ENCODE results near the gene ATP5F1B.
"Not testable (repeated sequence)": the region's sequence is repeated elsewhere in the genome, so short reads cannot be mapped to it uniquely, and the experiment has no call there.

Gene ATP5F1B

DNA sequence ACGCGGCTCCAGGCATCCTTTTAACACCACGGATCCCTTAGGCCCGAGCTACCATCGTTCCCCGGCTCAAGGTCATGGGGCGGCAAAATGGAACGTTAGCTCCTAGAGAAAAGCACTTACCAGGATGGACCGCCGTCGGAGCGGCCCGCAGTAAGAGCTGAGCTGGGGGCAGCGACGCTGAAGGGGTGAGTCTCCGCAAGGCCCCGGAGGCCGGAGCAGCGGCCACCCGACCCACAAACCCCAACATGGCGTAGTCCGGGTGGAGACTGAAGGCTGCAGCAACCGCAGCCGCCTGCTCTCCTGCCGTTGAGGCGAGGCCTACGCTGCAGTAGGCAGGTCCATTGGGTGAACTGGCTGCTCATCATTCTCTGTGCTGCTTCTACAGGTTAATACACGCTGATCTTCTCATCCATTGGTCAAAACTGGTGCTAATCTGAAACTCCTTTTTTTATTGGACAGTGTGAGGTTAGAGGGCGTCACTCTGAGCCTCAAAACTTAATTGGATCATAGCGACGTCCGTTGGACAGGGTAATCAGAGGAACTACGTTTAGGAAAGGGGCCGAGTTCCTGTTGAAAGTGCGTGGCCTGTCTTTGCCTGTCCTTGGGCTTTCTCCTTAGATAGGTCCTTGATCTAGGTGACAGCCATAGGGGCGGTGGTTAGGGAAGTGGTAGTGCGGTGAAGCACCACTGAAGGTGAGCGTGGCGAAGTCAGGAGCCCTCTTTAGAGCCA, at the start of gene ATP5F1B:
TSS of gene ATP5F1B (minus strand) at position 268 of the 730 bp plus-strand sequence. CDS start at position 247, 21 bp downstream.
- peak; percentile 100 for DNase-seq (ENCODE audit: low spot score)

- DNase-seq (ENCODE audit: low spot score), result no peak
Observed at GRCh38 chr12:56694161-56694560, 48.4 kb upstream of the ATP5F1B start.

- DNase-seq (ENCODE audit: low spot score), result no peak
Observed at GRCh38 chr12:56688846-56689109, 43.0 kb upstream of the ATP5F1B start.

DNA sequence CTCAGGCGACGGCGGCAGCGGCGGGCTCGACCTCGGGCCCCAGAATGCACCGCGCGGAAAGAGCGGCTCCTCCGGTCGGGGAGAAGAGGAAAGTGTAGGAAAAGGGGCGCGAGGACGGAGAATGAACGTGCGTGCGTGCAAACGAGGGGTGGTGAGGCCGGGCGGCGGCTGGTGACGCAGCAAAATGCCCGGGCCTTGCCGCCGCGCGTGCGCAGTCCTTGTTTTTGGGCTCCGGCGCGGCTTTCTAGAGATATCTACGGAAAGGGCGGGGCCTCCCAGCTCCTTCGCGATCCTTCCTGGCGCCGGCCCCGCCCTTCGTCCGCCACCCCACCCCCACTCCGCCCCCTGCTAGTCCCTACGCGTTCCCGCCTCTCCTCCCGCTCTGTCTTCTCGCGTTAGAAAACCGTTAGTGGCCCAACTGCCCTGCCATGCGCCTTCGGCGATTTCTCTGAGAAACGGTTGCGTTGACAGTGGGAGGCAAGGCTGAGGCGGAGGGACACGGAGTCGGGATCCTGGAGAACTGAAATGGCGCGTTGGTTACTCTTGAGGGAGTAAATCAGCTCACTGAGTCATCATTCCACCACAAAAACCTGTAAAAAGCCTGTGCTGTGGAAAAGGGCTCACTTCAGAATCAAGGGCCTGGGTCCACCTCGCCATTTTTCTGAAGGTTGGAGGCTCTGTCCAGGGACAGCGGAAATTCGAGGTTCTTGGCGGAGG, 42.5 kb upstream of the ATP5F1B start, which contains the start of gene PTGES3:
TSS of gene PTGES3 (minus strand) at position 156 of the 717 bp plus-strand sequence. CDS start 285 bp downstream, outside the sequence.
- peak; percentile 98 for DNase-seq (ENCODE audit: low spot score)

- peak; percentile 65 for DNase-seq (ENCODE audit: low spot score)
Observed at GRCh38 chr12:56687223-56688128, 41.7 kb upstream of the ATP5F1B start.

DNA sequence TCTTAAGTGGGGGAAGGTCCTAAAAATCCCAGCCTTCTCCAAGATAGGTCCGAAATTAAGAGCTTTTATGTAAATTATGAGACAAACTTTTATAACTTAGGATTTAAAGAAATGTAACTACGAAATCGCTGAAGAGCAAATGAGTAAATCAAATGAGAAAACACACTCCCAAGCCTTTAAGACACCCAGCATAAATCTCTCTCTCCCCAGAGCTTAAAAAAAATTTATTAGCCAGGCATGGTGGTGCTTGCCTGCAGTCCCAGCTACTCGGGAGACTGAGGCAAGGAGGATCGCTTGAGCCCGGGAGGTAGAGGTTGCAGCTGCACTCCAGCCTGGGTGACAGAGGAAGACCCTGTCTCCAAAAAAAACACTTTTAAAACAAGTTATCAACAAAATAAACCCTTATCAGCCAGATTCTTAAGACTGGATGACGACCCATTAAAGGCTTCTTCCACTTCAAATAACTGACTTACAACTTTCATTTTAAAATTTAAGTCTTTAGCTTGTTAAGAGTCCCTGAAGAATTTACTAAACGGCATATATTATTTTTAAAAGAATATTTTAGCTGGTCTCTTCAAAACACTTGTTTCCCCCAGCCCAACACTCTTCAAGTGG, 39.1 kb upstream of the ATP5F1B start:
- peak; percentile 43 for DNase-seq (ENCODE audit: low spot score)

DNA sequence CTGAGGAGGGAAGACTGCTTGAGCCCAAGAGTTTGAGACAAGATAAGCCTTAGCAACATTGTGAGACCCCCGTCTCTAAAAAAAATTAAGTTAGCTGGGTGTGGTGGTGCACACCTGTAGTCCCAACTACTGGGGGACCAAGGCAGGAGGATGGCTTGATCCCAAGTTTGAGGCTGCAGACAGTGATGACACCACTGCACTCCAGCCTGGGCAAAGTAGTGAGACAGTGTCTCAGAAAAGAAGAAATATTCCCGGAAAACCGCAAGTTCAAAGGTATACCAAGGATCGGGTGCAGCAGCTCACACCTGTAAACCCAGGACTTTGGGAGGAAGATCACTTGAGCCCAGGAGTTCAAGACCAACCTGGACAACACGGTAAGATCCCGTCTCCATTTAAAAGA, 36.5 kb upstream of the ATP5F1B start:
- no peak for DNase-seq (ENCODE audit: low spot score)

- no peak for DNase-seq (ENCODE audit: low spot score)
Observed at GRCh38 chr12:56679883-56680575, 34.2 kb upstream of the ATP5F1B start.

DNA sequence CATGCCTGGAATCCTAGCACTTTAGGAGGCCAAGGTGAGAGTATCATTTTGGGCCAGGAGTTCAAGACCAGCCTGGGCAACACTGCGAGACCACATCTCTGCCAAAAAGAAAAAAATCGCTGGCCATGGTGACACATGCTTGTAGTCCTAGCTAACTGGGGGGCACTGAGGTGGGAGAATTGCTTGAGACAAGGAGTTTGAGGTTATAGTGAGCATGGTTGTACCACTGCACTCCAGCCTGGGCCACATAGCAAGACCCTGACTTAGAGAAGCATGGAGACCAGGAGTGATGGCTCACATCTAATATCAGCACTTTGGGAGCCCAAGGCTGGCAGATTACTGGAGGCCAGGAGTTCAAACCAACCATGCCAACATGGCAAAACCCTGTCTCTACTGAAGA, 33.1 kb upstream of the ATP5F1B start:
- DNase-seq (ENCODE audit: low spot score), result no peak

DNA sequence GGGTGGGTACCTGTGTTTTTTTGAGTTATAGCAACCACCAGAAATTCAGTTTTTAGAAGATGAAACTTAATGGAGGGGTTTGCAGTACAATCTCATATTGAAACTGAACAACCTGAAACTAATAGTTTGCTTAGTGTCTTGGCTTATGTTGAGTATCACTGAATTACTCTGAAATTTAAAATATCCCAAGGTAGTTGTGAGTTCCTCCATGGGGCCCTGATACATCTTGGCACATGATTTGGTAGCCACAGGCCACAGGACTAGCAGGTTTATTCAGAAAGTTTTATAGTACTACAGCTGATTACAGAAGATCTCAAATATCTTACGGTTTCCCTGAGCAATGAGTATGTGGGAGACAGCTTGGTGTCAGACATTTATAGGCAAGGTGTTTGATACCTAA, 31.9 kb upstream of the ATP5F1B start:
- no peak for DNase-seq (ENCODE audit: low spot score)

DNA sequence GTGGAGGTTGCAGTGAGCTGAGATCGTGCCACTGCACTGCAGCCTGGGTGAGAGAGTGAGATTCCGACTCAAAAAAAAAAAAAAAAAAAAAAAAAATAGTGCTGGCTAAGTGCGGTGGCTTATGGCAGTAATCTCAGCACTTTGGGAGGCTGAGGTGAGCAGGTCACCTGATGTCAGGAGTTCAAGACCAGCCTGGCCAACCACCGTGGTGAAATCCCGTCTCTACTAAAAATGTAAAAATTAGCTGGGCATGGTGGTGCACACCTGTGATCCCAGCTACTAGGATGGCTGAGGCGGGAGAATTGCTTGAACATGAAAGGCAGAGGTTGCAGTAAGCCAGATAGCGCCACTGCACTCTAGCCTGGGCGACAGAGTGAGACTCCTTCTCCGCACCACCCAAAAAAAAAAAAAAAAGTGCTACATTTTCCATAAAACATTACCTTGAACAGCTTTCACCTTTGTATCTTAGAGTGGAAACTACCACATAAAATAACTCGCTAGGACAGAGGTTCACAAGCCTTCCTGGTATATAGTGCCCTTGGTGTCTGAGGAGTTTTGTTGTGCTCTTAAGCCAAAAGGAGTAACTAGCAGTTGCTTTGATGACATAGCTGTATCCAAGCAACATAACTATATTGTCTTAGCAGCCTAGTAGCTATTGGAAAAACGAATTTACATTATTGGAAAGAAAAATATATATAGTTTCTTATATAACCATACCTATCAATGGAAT, 31.2 kb upstream of the ATP5F1B start:
- DNase-seq (ENCODE audit: low spot score), result no peak

GRCh38 chr12:56671608-56672007, 25.8 kb upstream of the ATP5F1B start:
- no peak for DNase-seq (ENCODE audit: low spot score)

DNA sequence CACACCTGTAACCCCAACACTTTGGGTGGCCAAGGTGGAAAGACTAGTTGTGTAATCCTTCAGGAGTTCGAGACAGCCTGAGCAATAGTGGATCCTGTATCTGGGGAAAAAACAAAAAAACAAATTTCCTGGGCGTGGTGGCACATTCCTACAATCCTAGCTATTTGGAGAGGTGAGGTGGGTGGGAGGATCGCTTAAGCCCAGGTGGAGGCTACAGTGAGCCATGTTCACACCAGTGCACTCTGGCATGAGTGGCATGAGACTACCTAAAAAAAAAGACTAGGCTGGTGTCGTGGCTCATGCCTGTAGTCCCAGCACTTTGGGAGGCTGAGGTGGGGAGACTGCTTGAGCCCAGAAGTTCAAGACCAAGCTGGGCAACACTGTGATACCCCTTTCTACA, 25.1 kb upstream of the ATP5F1B start:
- DNase-seq (ENCODE audit: low spot score), result no peak

DNA sequence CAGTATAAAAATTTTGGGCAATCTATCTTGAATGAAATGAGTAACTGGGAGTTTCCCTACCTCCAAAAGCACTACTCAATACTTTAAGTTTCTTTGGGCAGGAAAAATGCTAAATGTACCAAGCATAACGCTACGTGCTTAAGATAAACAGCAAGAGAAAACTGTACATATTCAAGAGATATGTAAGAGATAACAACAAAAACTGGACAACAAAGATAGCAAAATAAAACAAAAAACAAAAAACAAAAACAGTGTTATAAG, 22.3 kb upstream of the ATP5F1B start:
- DNase-seq (ENCODE audit: low spot score), result no peak

DNA sequence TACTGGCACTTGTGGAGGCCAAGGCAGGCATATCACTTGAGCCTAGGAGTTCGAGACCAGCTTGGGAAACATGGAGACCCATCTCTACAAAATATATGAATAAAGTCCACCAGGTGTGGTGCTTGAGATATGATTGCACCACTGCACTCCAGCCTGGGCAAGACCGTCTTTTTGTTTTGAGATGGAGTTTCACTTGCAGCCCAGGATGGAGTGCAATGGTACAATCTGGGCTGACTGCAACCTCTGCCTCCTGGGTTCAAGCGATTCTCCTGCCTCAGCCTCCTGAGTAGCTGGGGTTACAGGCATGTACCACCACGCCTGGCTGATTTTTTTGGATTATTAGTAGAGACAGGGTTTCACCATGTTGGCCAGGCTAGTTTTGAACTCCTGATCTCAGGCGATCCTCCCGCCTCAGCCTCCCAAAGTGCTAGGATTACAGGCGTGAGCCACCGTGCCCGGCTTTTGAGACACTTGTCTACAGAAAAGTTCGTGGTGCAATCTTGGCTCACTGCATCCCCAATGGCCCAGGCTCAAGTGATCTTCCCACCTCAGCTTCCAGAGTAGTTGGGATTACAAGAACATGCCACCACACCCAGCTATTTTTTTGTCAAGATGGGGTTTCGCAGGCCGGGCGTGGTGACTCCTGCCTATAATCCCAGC, 16.3 kb upstream of the ATP5F1B start:
- no peak for DNase-seq (ENCODE audit: low spot score)

DNA sequence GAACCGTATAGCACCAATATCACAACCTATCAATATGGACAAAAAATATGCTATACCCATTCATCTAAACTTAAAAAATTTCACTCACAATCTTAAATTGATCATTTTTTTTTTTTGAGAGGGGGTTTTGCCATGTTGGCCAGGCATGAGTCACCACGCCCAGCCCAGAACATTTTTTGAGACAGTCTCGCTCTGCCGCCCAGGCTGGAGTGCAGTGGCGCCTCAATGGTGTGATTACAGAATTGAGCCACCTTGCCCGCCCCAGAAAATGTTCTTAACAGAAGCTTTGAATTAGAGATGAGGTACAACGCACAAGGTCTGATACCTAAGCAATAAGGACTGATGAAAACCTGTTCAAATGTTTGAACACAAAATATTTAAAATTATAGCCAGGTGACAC, 15.8 kb upstream of the ATP5F1B start:
- no peak for DNase-seq (ENCODE audit: low spot score)

- DNase-seq (ENCODE audit: low spot score), result peak; percentile 35
Observed at GRCh38 chr12:56658921-56659320, 13.1 kb upstream of the ATP5F1B start.

GRCh38 chr12:56657416-56658379, 11.9 kb upstream of the ATP5F1B start:
- no peak for DNase-seq (ENCODE audit: low spot score)

DNA sequence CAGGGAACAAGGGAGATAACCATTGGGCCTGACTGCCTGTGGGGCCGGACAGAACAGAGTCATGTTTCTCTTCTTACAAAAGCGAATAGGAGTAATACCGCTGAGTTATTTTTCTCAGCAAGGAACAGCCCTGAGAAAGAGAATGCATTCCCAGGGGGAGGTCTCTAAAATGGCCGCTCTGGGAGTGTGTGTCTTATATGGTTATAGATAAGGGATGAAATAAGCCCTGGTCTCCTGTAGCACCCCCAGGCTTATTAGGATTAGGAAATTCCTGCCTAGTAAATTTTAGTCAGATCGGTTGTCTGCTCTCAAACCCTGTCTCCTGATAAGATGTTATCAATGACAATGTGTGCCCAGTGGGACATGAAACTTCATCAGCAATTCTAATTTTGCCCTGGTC, 8.0 kb upstream of the ATP5F1B start:
- DNase-seq (ENCODE audit: low spot score), result not testable (repeated sequence)
